ENCODE measurements around the gene OSBPL3.
A peak's percentile ranks its signal among the peaks of the same experiment; 100 is the strongest.
"Not testable (repeated sequence)": the region's sequence is repeated elsewhere in the genome, so short reads cannot be mapped to it uniquely, and the experiment has no call there.

Gene OSBPL3

DNA sequence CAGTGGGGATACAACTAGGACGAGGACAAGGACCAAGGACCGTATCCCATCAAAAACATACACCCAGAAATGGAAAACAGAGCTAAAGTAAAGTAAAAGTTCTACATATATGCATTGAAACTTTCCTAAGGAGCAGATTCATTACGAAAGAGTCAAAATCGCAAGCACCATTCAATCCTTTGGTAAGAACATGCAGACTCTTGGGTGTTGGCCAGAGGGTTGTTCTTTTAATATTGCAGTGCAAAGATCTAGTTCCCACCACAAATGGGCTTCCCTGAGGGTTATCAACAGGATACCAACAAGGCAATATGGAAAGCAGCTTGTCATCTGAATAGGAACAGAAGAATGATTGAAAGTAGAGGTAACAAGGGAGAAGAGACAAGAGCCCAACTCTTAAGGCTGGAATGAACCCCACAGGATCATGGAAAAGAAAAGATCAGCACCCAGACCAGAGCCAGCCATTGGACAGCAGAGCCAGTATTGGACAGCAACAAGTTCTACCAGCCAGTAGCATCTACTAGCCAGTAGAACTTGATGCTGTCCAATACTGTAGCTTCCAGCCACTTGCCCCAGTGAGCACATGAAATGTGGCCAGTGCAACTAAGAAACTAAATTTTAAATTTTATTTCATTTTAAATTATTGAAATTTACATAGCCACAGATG, 66.0 kb downstream of the OSBPL3 start:
- no peak overlapping the region for H3K4me3 Mint-ChIP-seq

DNA sequence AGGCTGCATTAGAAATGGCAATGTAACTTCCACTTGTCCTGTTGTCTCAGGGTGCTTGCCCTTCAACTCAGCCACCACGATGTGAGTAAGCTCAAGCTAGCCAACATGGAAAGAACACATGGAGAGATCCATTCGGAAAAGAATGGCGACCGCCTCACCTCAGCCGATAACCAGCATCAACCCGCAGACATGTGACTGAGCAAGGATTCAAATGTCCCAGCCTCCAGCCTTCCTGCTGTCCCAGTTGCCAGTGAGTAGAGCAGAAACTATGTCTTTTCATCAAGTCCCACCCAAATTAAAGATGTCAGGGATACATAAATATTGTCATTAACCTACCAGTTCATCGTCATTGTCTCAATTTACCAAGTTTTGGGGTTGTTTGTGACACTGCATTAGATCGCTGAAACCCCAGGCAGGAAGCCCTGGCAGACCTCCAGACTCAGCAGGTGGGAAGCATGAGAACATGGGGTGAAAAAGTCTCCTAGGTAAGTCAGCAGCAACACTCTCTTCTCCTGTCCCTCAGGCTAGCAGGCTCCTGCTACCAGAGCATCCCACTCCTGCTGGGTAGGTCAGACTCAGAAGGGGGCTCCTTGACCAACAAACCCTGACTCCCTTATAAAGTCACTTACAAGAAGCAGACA, 67.0 kb downstream of the OSBPL3 start:
- Mint-ChIP-seq H3K27me3 (no peaks in the 10 kb centered on the region), H3K27ac (peak overlapping the region; percentile 56), H3K4me3 (no peak overlapping the region), H3K36me3 (peaks cover 6% of the 10 kb centered on the region), H3K4me1 (peaks cover 56% of the 10 kb centered on the region), H3K9me3 (no peaks in the 10 kb centered on the region)
- no peak for ATAC-seq (ENCODE audit: low read depth)
- no peak for DNase-seq (ENCODE audit: low spot score in 2 of 2)

More for the DNA sequence above, 66.0 kb downstream of the OSBPL3 start:
- Mint-ChIP-seq H3K27me3 (no peaks in the 10 kb centered on the region), H3K27ac (peak overlapping the region; percentile 56), H3K4me1 (peaks cover 64% of the 10 kb centered on the region), H3K9me3 (no peaks in the 10 kb centered on the region), H3K36me3 (peaks cover 6% of the 10 kb centered on the region)
- DNase-seq (ENCODE audit: low spot score in 2 of 2) (no peak), ATAC-seq (ENCODE audit: low read depth) (no peak)

DNA sequence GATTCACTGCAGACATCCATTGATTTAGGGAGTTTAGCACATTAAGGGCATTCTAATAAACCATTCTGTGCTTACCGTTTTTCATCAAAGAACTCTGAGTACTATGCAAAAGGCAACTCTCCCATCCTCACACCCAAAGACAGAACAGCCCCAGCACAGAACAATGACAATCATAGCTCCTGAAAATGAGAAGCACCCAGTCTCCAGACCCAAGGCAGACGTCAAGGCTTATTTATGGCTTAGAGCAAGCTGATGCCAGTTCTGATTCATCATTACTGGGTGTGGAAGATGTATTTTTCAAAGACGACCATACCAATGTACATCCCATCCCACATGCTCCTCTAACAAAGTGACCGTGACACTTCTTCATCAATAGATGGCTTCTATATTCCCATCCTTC, 67.6 kb downstream of the OSBPL3 start:
- Mint-ChIP-seq H3K4me1 (peaks cover 50% of the 10 kb centered on the region), H3K4me3 (no peak overlapping the region), H3K27ac (no peak overlapping the region)

DNA sequence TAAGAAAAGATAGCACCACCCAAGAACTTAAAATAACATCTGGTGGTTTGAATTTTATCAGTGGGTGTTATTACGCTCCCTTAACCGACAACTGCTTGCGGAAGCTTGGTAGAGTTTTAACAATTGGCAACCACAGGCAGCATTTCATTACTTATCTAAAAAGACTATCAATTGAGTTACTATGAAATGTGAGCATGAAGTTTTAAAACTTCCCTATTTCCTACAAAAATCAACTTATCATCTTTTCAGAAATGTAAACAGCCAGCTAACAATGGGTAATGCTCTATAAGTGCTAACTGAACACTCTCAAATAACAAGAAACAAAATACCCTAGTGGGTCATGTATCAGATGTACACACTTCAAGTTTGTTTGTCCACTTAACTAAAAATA, 68.8 kb downstream of the OSBPL3 start:
- peaks cover 42% of the 10 kb centered on the region for H3K4me1 Mint-ChIP-seq
- no peaks in the 10 kb centered on the region for H3K9me3 Mint-ChIP-seq
- H3K27ac Mint-ChIP-seq: peak overlapping the region; percentile 17
- no peak for DNase-seq (ENCODE audit: low spot score in 2 of 2)
- no peaks in the 10 kb centered on the region for H3K27me3 Mint-ChIP-seq
- peak; percentile 86 for ATAC-seq (ENCODE audit: low read depth)
- H3K36me3 Mint-ChIP-seq: peaks cover 4% of the 10 kb centered on the region
- H3K4me3 Mint-ChIP-seq: peak overlapping the region; percentile 4

More for the DNA sequence above, 67.6 kb downstream of the OSBPL3 start:
- Mint-ChIP-seq H3K27me3 (no peaks in the 10 kb centered on the region), H3K36me3 (peaks cover 6% of the 10 kb centered on the region), H3K9me3 (no peaks in the 10 kb centered on the region)
- ATAC-seq (ENCODE audit: low read depth) (no peak), DNase-seq (ENCODE audit: low spot score in 2 of 2) (no peak)

DNA sequence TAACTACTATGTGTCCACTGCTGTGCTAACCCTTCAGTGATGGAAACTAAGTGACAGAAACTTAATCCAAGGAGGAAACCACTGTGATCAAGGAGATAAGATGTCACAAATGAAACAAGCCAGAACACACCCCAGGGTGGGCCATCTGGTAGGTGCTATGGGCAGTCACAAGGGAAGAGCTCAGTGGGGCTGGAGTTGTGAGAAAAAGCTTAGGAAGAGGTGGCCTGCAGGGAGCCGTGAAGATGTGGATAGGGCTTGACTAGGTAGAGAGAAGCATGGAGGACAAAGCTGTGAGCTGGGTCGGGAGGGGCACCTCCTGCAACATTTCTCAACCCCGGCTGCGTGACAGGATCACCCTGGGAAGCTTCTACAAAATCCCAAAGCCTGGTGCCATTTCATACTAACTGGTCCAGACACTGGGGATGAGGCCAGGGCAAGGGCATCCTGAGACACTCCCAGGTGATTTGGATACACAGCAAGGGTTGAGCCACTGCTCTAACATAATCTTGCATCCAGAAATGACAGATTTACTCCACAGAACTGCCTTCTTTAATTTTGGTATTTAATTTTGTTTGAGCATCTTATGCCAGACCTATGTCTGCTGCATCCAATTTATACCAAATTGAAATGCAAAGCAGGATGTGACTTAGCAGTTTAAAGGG, 69.3 kb downstream of the OSBPL3 start:
- H3K27ac Mint-ChIP-seq: peak overlapping the region; percentile 83

DNA sequence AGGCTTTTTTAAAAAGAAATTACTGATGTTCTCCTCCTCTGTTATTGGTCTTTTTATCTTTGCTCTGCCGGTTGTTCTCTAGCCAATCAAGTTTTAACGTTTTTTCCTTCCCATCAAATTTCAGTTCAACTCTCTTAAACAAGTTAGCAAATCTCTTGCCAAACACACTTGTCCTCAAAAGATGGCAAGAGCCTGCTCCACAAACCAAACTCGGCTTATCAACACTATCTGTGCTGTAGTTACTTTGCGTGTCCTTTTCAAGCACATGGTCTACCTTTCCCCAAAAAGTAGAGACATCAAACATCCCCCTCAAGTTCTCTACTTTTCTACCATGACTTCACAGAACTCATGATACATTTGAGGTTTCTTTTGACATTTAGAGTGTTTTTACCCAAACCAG, 71.3 kb downstream of the OSBPL3 start:
- H3K36me3 Mint-ChIP-seq: peaks cover 12% of the 10 kb centered on the region
- no peak for DNase-seq (ENCODE audit: low spot score in 2 of 2)
- no peak overlapping the region for H3K27ac Mint-ChIP-seq
- H3K4me3 Mint-ChIP-seq: no peak overlapping the region
- H3K27me3 Mint-ChIP-seq: no peaks in the 10 kb centered on the region
- H3K9me3 Mint-ChIP-seq: no peaks in the 10 kb centered on the region
- no peak for ATAC-seq (ENCODE audit: low read depth)
- H3K4me1 Mint-ChIP-seq: peaks cover 40% of the 10 kb centered on the region

More for the DNA sequence above, 69.3 kb downstream of the OSBPL3 start:
- ATAC-seq (ENCODE audit: low read depth) (no peak), DNase-seq (ENCODE audit: low spot score in 2 of 2) (no peak)
- no peaks in the 10 kb centered on the region for H3K27me3 Mint-ChIP-seq
- H3K36me3 Mint-ChIP-seq: peaks cover 8% of the 10 kb centered on the region
- no peaks in the 10 kb centered on the region for H3K9me3 Mint-ChIP-seq
- H3K4me1 Mint-ChIP-seq: peaks cover 45% of the 10 kb centered on the region
- peak overlapping the region; percentile 53 for H3K4me3 Mint-ChIP-seq

DNA sequence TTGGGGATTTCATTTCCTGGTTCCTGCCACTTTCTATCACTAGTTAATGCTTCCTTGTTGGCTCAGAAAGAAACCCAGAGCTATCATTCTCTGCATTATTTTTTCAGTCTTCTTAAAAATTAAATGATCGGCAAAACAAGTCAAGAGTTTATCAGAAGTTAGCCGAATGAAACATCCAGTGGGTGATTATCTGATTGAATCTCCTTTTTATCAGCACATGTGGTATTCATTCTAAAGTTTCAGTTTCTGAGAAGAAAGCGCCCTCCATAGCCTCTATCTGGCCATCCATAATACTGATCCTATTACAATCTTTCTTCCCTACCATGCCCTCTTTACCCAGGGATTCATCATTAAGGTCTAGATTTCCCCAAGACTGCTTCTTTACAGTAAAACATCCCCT, 71.8 kb downstream of the OSBPL3 start:
- H3K4me1 Mint-ChIP-seq: peaks cover 36% of the 10 kb centered on the region
- H3K36me3 Mint-ChIP-seq: peaks cover 12% of the 10 kb centered on the region
- ATAC-seq (ENCODE audit: low read depth) (no peak), DNase-seq (ENCODE audit: low spot score in 2 of 2) (no peak)
- H3K27me3 Mint-ChIP-seq: no peaks in the 10 kb centered on the region
- H3K9me3 Mint-ChIP-seq: no peaks in the 10 kb centered on the region
- H3K4me3 Mint-ChIP-seq: no peak overlapping the region
- H3K27ac Mint-ChIP-seq: no peak overlapping the region

DNA sequence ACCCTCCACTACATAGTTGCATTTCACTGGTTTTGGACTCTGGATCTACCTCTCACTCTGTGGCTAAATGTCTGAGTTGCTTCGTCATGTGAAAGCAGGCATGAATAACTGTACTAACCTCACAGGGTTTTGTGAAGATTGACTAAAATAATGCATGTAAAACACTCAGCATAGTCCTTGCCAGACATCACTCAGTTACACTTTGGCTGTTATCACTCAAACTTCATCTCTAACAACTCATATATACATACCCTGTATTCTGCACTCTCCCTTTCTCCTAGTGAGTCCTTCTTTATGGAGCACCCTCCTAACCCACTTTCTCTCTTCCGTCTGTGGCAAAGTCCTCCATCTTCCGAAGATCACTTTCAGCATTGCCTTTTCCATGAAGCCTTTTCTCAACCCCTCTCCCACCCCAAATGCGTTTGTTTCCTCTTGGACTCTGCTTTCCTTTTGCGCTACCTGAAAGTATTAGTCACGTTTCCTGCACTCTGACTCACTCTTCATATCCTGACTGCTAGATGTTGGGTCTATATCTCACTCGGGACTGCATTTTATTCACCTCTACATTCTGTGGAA, 72.6 kb downstream of the OSBPL3 start:
- Mint-ChIP-seq H3K4me3 (no peak overlapping the region), H3K27ac (no peak overlapping the region), H3K27me3 (no peaks in the 10 kb centered on the region), H3K9me3 (no peaks in the 10 kb centered on the region), H3K4me1 (peaks cover 31% of the 10 kb centered on the region), H3K36me3 (peaks cover 10% of the 10 kb centered on the region)
- peak; percentile 28 for ATAC-seq (ENCODE audit: low read depth)
- DNase-seq (ENCODE audit: low spot score in 2 of 2): no peak

DNA sequence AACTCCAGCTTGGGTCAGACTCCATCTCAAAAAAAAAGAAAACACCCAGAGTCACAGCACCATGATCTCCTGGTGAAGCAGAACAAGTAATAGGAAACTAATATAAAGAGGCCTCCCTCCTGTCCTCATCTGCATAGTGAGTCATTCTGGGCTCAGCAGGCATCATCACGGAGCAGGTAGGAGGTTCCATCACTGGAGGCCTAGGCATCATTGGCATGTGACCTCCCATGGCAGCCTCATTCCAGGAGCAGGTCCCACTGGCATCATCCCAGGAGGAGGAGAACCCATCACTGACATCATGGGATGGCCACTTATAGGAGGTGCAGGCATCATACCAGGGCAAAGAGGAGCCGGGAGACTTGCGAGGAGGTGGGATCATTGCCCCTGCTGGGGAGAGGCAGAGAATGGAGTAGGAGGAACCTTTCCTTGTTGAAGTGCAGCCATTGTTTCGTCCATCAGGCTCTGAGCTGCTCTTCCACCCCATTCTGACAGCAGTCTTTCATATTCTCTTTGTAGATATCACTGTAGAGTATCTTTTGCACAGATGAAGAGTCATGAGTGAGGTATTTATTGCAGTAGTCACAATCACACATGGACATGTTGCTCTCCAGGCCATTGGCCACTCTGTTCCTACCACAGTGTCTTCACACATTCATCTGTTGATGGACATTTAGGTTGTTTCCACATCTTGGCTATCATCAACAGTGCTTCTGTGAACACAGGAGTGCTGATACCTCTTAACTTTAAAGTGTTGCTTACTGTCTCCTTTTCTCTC, 73.8 kb downstream of the OSBPL3 start:
- no peaks in the 10 kb centered on the region for H3K9me3 Mint-ChIP-seq
- H3K27ac Mint-ChIP-seq: no peak overlapping the region
- peaks cover 10% of the 10 kb centered on the region for H3K36me3 Mint-ChIP-seq
- DNase-seq (ENCODE audit: low spot score in 2 of 2) (no peak), ATAC-seq (ENCODE audit: low read depth) (no peak)
- peaks cover 33% of the 10 kb centered on the region for H3K4me1 Mint-ChIP-seq
- no peaks in the 10 kb centered on the region for H3K27me3 Mint-ChIP-seq
- no peak overlapping the region for H3K4me3 Mint-ChIP-seq

DNA sequence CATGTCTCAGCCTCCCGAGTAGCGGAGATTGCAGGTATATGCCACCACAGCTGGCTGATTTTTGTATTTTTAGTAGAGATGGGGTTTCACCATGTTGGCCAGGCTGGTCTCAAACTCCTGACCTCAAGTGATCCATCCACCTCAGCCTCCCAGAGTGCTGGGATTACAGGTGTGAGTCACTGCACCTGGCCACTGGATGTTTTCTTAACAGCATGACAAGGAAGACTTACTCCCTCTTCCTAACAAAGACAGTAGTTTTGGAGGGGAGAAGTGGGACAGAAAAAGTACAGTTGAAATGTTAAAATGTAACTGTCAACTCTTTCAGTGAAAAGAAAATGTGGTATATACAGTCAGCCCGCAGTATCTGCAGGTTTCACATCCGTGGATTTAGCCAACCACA, 76.0 kb downstream of the OSBPL3 start:
- H3K4me3 Mint-ChIP-seq; H3K9me3 Mint-ChIP-seq; H3K36me3 Mint-ChIP-seq; H3K27ac Mint-ChIP-seq; H3K27me3 Mint-ChIP-seq; DNase-seq (ENCODE audit: low spot score in 2 of 2); ATAC-seq (ENCODE audit: low read depth): not testable (repeated sequence)
- H3K4me1 Mint-ChIP-seq: peaks cover 37% of the 10 kb centered on the region

DNA sequence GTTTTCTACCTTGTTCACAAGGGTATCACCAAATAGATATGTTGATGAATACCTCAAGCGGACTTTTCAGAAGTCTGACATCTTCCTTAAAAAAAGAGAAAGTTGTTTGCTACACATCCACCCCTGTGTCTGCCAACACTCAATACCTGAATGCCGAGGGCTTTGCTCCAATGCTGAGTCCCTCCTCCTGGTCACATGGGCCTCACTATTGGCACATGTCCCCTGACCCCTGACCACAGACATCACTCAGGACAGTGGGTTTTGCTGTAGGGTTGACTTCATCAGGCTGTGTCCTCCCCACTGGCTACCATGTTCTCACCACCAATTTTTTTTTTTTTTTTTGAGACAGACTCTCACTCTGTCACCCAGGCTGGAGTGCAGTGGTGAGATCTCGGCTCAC, 76.4 kb downstream of the OSBPL3 start:
- Mint-ChIP-seq H3K9me3 (no peaks in the 10 kb centered on the region), H3K27ac (no peak overlapping the region), H3K4me1 (peaks cover 42% of the 10 kb centered on the region), H3K36me3 (peaks cover 10% of the 10 kb centered on the region), H3K27me3 (no peaks in the 10 kb centered on the region), H3K4me3 (no peak overlapping the region)
- no peak for DNase-seq (ENCODE audit: low spot score in 2 of 2)
- no peak for ATAC-seq (ENCODE audit: low read depth)

DNA sequence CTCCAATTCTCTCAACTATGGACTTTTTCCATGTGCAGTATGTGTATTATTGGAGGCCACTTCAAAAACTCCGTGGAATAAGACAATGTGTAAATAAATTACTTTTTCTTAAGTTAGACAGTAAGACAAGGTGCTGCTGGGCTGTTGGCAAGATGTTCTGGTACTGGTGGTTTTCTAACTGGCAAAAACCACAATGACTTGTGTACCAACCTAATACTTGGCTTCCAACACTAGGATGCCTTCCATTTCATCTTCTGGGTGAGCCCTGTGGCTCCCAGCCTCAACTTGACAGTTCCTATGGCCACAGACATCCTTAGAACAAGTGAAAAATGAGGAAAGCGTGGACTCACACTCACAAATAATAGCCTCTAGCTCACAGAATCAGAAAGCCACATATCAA, 77.0 kb downstream of the OSBPL3 start:
- Mint-ChIP-seq H3K4me1 (peaks cover 47% of the 10 kb centered on the region), H3K9me3 (no peaks in the 10 kb centered on the region), H3K27ac (no peak overlapping the region), H3K36me3 (peaks cover 10% of the 10 kb centered on the region), H3K4me3 (no peak overlapping the region), H3K27me3 (no peaks in the 10 kb centered on the region)
- ATAC-seq (ENCODE audit: low read depth): no peak
- no peak for DNase-seq (ENCODE audit: low spot score in 2 of 2)

DNA sequence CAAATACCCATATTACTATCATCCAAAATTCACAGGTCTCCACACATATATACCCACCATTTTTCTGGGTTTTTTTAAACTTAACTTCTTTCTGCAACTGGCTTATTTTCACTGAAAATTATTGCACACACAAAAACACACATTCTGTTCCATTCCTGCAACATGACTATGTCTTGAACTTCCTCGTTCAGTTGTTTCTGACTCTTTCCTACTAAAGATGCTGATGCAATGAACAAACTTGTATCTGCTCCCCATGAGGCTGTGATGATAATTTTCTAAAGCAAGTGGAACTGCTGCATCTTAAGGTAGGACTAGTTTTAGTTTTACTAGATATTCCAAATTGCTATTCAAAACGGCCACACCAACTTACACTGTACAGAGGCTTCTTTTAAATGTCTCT, 77.7 kb downstream of the OSBPL3 start:
- Mint-ChIP-seq H3K4me1 (peaks cover 47% of the 10 kb centered on the region), H3K36me3 (peaks cover 10% of the 10 kb centered on the region), H3K4me3 (no peak overlapping the region), H3K9me3 (no peaks in the 10 kb centered on the region), H3K27ac (no peak overlapping the region), H3K27me3 (no peaks in the 10 kb centered on the region)
- no peak for DNase-seq (ENCODE audit: low spot score in 2 of 2)
- no peak for ATAC-seq (ENCODE audit: low read depth)

DNA sequence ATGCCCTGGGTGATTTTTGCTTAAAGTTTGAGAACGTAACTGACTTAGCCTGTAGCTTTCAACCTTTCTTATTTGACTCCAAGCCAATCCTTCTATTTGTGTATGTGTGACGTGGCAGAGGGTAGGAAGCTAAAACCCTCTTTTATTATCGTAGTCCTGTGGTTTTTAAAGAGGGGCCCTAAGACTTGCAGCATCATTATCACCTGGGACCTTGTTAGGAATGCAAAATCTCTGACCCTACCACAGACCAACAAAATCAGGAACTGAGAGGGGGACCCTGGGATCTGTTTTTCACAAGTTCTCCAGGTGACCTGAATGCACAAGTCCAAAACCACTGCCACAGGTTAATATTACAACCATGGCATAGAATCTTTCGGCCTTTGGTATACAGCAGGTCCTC, 80.1 kb downstream of the OSBPL3 start:
- Mint-ChIP-seq H3K36me3 (peaks cover 2% of the 10 kb centered on the region), H3K27ac (peak overlapping the region; percentile 76), H3K27me3 (no peaks in the 10 kb centered on the region), H3K9me3 (no peaks in the 10 kb centered on the region), H3K4me3 (peak overlapping the region; percentile 32), H3K4me1 (peaks cover 52% of the 10 kb centered on the region)
- peak; percentile 47 for ATAC-seq (ENCODE audit: low read depth)
- no peak for DNase-seq (ENCODE audit: low spot score in 2 of 2)

Measured in memory B cell (primary cell).